Right lobe of liver (tissue), 6 donors: ENCODE results near the gene DFFA. TPM values are rescaled to one million over a fixed set of nuclear protein-coding genes. Genes with fewer than 3 reads are reported as not detected.

ENCODE experiments used
- ATAC-seq, 4 donors: fragments of 200-7000 bp; cut with Tn5 transposase; one replicate each; pipeline ENCODE4 v1.9.1; 2020; ENCODE audit warnings: mild to moderate bottlenecking in 4 of 4, moderate library complexity in 4 of 4
- DNase-seq, 3 donors: peaks; one replicate each; pipeline ENCODE4 v3.0.0-alpha.2; 2020
- H3K27ac ChIP-seq, 3 donors: fragments of 200-600 bp; one replicate each; pipeline ENCODE4 v1.8.0; 2022
- H3K27me3 ChIP-seq, 2 donors: fragments of 200-600 bp; one replicate each; pipeline ENCODE4 v1.8.0; 2022
- H3K36me3 ChIP-seq, 4 donors: fragments of 200-600 bp; sonication (generic) in 1 of 4; one replicate each; pipeline versions ENCODE4 v1.5.1 to v1.8.0; 2017 to 2022; ENCODE audit warnings: control low read depth in 1 of 4
- H3K4me1 ChIP-seq, 4 donors: fragments of 200-600 bp; sonication (generic) in 1 of 4; one replicate each; pipeline versions ENCODE4 v1.5.1 to v1.8.0; 2017 to 2022; ENCODE audit warnings: control low read depth in 1 of 4
- H3K4me3 ChIP-seq, 3 donors: fragments of 200-600 bp; one replicate each; pipeline ENCODE4 v1.8.0; 2022
- H3K9me3 ChIP-seq, 4 donors: fragments of 200-600 bp; sonication (generic) in 1 of 4; one replicate each; pipeline versions ENCODE4 v1.5.1 to v1.8.0; 2017 to 2022; ENCODE audit warnings: control low read depth in 1 of 4
- CTCF ChIP-seq, 4 donors: fragments of 200-600 bp in 3 of 4; fragments of 450-650 bp in 1 of 4; IDR thresholded peaks; one replicate each; pipeline versions ENCODE4 v1.5.1 to v1.8.0; 2016 to 2022; ENCODE audit warnings: antibody characterized with exemption in 4 of 4, mild to moderate bottlenecking in 2 of 4
- POLR2A ChIP-seq: fragments of 450-650 bp; IDR thresholded peaks from one replicate; pipeline ENCODE4 v1.6.1; 2017; ENCODE audit warnings: antibody characterized with exemption, mild to moderate bottlenecking
- WGBS: methylation state at CpG from one replicate; pipeline ENCODE4 v1.1.6; 2018; ENCODE audit warnings: low coverage, low lambda C conversion rate; ENCODE audit not compliant: insufficient coverage; ENCODE audit errors: missing lambda C conversion rate; 5-methylcytosine and 5-hydroxymethylcytosine counted together
- intact Hi-C, 2 donors: fragments of 100-400 bp; cut with DNase I; formaldehyde crosslinking; loops; one replicate each; pipeline versions ENCODE4 v1.11.2 to v1.14.1; 2022
- total RNA-seq, 6 experiments: library from RNA; depleted of rRNA in 2 of 6; stranded (reverse); fragments of >200 nt in 2 of 6; fragmentation: NEBNext Ultra II Directional in 3 of 6; extraction: Animal tissue kit (Norgen Biotek cat#: 25700) in 3 of 6; gene quantifications; one replicate each; pipeline versions ENCODE4 v1.1.0 to v1.2.4, GENCODE V29; 2016 to 2023
- donor health status: DM: no; HTN: yes; CAD: no.
- donor health status: DM: no; HTN: no; CAD: no.
- donor health status: DM: no; HTN: no; CAD: no.
- donor health status: DM: no; HTN: yes; CAD: no.
- donor health status: DM: no; HTN: yes; CAD: no.

Gene DFFA
- total RNA-seq, 6 experiments from 2014 or later: 14.1 to 24.8 (median 16.9) TPM

DNA sequence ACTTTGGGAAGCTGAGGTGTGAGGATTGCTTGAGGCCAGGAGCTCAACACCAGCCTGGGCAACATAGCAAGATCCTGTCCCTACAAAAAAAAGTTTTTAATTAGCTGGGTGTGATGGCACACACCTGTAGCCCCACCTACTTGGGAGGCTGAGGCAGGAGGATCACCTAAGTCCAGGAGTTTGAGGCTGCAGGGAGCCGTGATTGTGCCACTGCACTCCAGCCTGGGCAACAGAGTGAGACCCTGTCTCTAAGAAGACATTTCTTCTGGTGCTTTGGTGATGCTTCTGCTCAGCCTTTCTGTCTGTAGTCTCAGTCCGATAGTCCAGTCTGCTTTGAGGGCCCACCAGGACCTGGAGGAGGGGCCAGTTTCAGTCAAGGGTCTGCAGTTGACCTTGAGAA, 65.1 kb downstream of the DFFA start:
- Histone ChIP-seq H3K4me1 (no peaks in the 10 kb centered on the region), H3K27me3 (no peaks in the 10 kb centered on the region), H3K36me3 (peaks cover 5 to 100% (median 47%) of the 10 kb centered on the region in 4 donors), H3K9me3 (no peaks in the 10 kb centered on the region), H3K27ac (no peak overlapping the region), H3K4me3 (no peak overlapping the region)
- DNase-seq (peak in 1 of 3 donors; percentile 13), ATAC-seq (no peak)
- intact Hi-C loops: no loop called here
- no peak for TF ChIP-seq CTCF (IDR thresholded peaks at IDR 0.05)
- TF ChIP-seq POLR2A: no peak
- WGBS: 100% methylated on average over 1 of the region's 2 CpGs

Other genes with a start within 250 kb of the DFFA start
- 100 to 1,000 TPM in 1 of 6 experiments, 10 to 100 TPM in 5; 51.9 to 151 (median 72.0) TPM for gene PGD, start 73.5 kb downstream of the DFFA start, total RNA-seq
- gene CENPS, start 42.1 kb downstream of the DFFA start, total RNA-seq: 1 to 10 TPM; 1.8 to 9.3 (median 5.7) TPM
- under 1 TPM in 1 of 6 experiments, not detected in 5; 0.17 TPM for gene CORT, start 22.5 kb downstream of the DFFA start, total RNA-seq
- gene PEX14, start 2.4 kb upstream of the DFFA start, total RNA-seq: 10 to 100 TPM; 10.5 to 26.5 (median 16.5) TPM